HCT116 (cell line): Measurements from ENCODE around the gene R3HDM4. TPM values are rescaled to one million over a fixed set of nuclear protein-coding genes. Genes with fewer than 3 reads are reported as not detected.

Source experiments
- ATAC-seq: fragments of 200-7000 bp; cut with Tn5 transposase; 2 replicates; pipeline ENCODE4 v1.9.1; 2020; ENCODE audit warnings: mild to moderate bottlenecking, moderate library complexity
- BruUV-seq: library from RNA; stranded (reverse); fragments of 400-500 nt; replicated peaks from 2 replicates; lab custom pipeline; 2021; lab: Mats Ljungman, UMichigan
- CTCF ChIA-PET: fragments of 300-600 bp; sonication (Branson Sonifier 250); formaldehyde crosslinking; loops from one replicate; lab custom pipeline; 2021; ENCODE audit warnings: antibody characterized with exemption; lab: Charles Lee
- POLR2A ChIA-PET: fragments of 300-600, 350-600 bp; sonication (Branson Sonifier 250); formaldehyde crosslinking; loops from one replicate; lab custom pipeline; 2021; ENCODE audit warnings: antibody characterized with exemption; lab: Charles Lee
- RAD21 ChIA-PET, 2 experiments: fragments of 300-600 bp; sonication (Branson Sonifier 250); formaldehyde crosslinking; loops; one replicate each; lab custom pipeline; 2023; ENCODE audit warnings: low total read pairs in 2 of 2; ENCODE audit not compliant: uncharacterized antibody in 2 of 2, unreplicated experiment in 2 of 2, low non-redundant PET in 1 of 2; lab: Charles Lee
- DNase-seq: peaks from one replicate; pipeline ENCODE4 v3.0.0-alpha.2; 2010; ENCODE audit warnings: low read depth, low spot score
- H2AFZ ChIP-seq: fragments of 200-600 bp; shearing (Covaris generic), sonication (generic); 2 replicates; pipeline ENCODE4 v1.6.1; 2017; ENCODE audit warnings: low read depth, mixed run types, mixed read lengths, antibody characterized with exemption, low read length; ENCODE audit not compliant: poor library complexity, severe bottlenecking
- H3K27ac ChIP-seq: 2 replicates; pipeline ENCODE4 v1.5.1; 2012; ENCODE audit warnings: low read depth, low read length
- H3K27me3 ChIP-seq: fragments of 200-600 bp; sonication (generic); 2 replicates; pipeline ENCODE4 v1.6.1; 2016; ENCODE audit warnings: mixed run types, low read length, mixed read lengths; ENCODE audit not compliant: insufficient read depth
- H3K36me3 ChIP-seq, 2 experiments: fragments of 200-500 bp in 1 of 2; fragments of 200-600 bp in 1 of 2; sonication (Bioruptor generic) in 1 of 2; sonication (generic) in 1 of 2; 2 replicates each; pipeline versions ENCODE4 v1.5.1 to v1.6.1; 2014 to 2016; ENCODE audit warnings: low read length in 2 of 2, inconsistent platforms in 1 of 2, mixed read lengths in 1 of 2, mixed run types in 1 of 2; ENCODE audit not compliant: insufficient read depth in 2 of 2, control insufficient read depth in 1 of 2
- H3K4me1 ChIP-seq, 2 experiments: fragments of 200-600 bp in 1 of 2; sonication (generic) in 1 of 2; 2 replicates each; pipeline versions ENCODE4 v1.5.1 to v1.6.1; 2012 to 2017; ENCODE audit warnings: low read length in 2 of 2, inconsistent platforms in 1 of 2, mild to moderate bottlenecking in 1 of 2, mixed read lengths in 1 of 2, mixed run types in 1 of 2, moderate library complexity in 1 of 2; ENCODE audit not compliant: insufficient read depth in 2 of 2, control insufficient read depth in 1 of 2
- H3K4me2 ChIP-seq: fragments of 200-600 bp; sonication (generic); 2 replicates; pipeline ENCODE4 v1.6.1; 2017; ENCODE audit warnings: mixed run types, low read length, mixed read lengths
- H3K4me3 ChIP-seq, 2 experiments: fragments of 200-600 bp in 1 of 2; sonication (generic) in 1 of 2; replicated peaks in 1 of 2; 2 replicates each; pipeline ENCODE4 v1.5.1; 2011 to 2016; ENCODE audit warnings: low read length in 2 of 2, control low read depth in 1 of 2, low read depth in 1 of 2, mild to moderate bottlenecking in 1 of 2, mixed read lengths in 1 of 2, mixed run types in 1 of 2
- H3K79me2 ChIP-seq: fragments of 200-600 bp; sonication (generic); 2 replicates; pipeline ENCODE4 v1.6.1; 2017; ENCODE audit warnings: mild to moderate bottlenecking, mixed run types, low read length, moderate library complexity, mixed read lengths; ENCODE audit not compliant: insufficient read depth
- H3K9ac ChIP-seq: fragments of 200-600 bp; sonication (generic); 2 replicates; pipeline ENCODE4 v1.6.1; 2016; ENCODE audit warnings: low read length, mixed read lengths
- H3K9me2 ChIP-seq: fragments of 200-600 bp; sonication (generic), shearing (Covaris generic); 2 replicates; pipeline ENCODE4 v1.6.1; 2017; ENCODE audit warnings: mixed run types, mild to moderate bottlenecking, moderate library complexity; ENCODE audit not compliant: insufficient read depth
- H3K9me3 ChIP-seq, 2 experiments: fragments of 200-500 bp in 1 of 2; fragments of 200-600 bp in 1 of 2; sonication (Bioruptor generic) in 1 of 2; sonication (generic) in 1 of 2; 2 replicates each; pipeline ENCODE4 v1.6.1; 2014 to 2017; ENCODE audit warnings: low read length in 2 of 2, mixed read lengths in 2 of 2, inconsistent platforms in 1 of 2, low read depth in 1 of 2, mild to moderate bottlenecking in 1 of 2, mixed run types in 1 of 2, moderate library complexity in 1 of 2; ENCODE audit not compliant: control insufficient read depth in 1 of 2, insufficient read depth in 1 of 2
- H4K20me1 ChIP-seq: fragments of 200-600 bp; sonication (generic), shearing (Covaris generic); 2 replicates; pipeline ENCODE4 v1.6.1; 2017; ENCODE audit warnings: mixed run types, mild to moderate bottlenecking, moderate library complexity; ENCODE audit not compliant: insufficient read depth
- POLR2AphosphoS5 ChIP-seq: IDR thresholded peaks from 2 replicates; pipeline ENCODE4 v1.6.1; 2011; ENCODE audit warnings: mild to moderate bottlenecking, low read depth, low read length, moderate library complexity
- SIN3A ChIP-seq: IDR thresholded peaks from 2 replicates; pipeline ENCODE4 v1.6.1; 2012; ENCODE audit warnings: low read depth
- TCF7L2 ChIP-seq: IDR thresholded peaks from 2 replicates; pipeline ENCODE4 v1.7.0; 2011; ENCODE audit warnings: borderline replicate concordance, inconsistent platforms; ENCODE audit not compliant: insufficient read depth, insufficient read length; ENCODE audit errors: extremely low read depth
- ZFX ChIP-seq: fragments of 450-650 bp; IDR thresholded peaks from 2 replicates; pipeline ENCODE4 v1.6.1; 2017
- ZNF274 ChIP-seq: fragments of 200-500 bp; sonication (Bioruptor generic); IDR thresholded peaks from 2 replicates; pipeline ENCODE4 v1.6.1; 2014; ENCODE audit warnings: mild to moderate bottlenecking, low read depth, low read length, inconsistent platforms
- intact Hi-C: fragments of 100-400 bp; cut with micrococcal nuclease; formaldehyde crosslinking; loops from 2 replicates; pipeline ENCODE4 v1.10.0; 2022
- total RNA-seq: library from RNA; stranded (reverse); gene quantifications from one replicate; pipeline ENCODE4 v1.2.1, GENCODE V29; 2021; ENCODE audit not compliant: unreplicated experiment
- TF ChIP-seq, protein P1 (sequence below), 3 experiments: fragments of 200-600 bp in 1 of 3; sonication (generic) in 1 of 3; IDR thresholded peaks in 2 of 3; conservative IDR thresholded peaks in 1 of 3; 2 replicates each; pipeline ENCODE4 v1.5.1; 2012 to 2017; ENCODE audit warnings: low read depth in 2 of 3, low read length in 2 of 3, antibody characterized with exemption in 1 of 3, borderline replicate concordance in 1 of 3, control low read depth in 1 of 3, mild to moderate bottlenecking in 1 of 3, mixed read lengths in 1 of 3, mixed run types in 1 of 3, moderate library complexity in 1 of 3; ENCODE audit not compliant: insufficient read depth in 1 of 3
- TF ChIP-seq, protein P2 (sequence below): IDR thresholded peaks from 2 replicates; pipeline ENCODE4 v1.6.1; 2012
- TF ChIP-seq, protein P3 (sequence below): IDR thresholded peaks from 2 replicates; pipeline ENCODE4 v1.6.1; 2012

R3HDM4 gene
- total RNA-seq, 1 experiment from 2014 or later = 92.3 TPM

DNA sequence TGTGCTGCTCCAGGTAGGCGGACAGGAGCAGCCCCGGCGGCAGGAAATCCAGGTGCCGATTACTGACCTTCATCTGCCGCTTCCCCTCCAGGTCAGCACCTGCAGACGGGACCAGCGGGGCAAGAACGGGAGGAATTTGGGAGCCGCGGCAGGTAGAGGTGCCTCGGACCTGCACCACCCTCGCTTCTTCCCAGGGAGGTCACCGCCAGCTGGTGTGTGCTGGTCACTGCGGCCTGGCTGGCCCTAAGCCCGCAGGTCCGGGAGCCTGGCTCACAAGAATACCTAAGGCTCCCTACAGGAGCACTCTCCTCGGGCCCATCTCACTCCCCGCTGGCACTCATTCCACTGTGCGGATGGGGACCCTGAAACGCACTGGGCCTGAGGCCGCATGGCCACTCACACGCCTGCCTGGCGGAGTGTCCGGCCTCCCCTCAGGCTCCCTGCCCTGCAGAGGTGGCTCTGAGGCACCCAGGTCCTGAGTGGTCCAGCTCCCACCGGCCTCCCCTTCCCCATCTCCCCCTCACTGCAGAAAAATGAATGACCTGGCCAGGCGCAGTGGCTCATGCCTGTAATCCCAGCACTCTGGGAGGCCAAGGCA, 15.5 kb downstream of the R3HDM4 start:
- Histone ChIP-seq H3K4me3 (no peak overlapping the region), H3K27me3 (no peaks in the 10 kb centered on the region), H3K9ac (no peak overlapping the region), H3K4me1 (peaks cover 6 to 25% of the 10 kb centered on the region in 2 experiments; a peak in 3 of 4 replicates), H2AFZ (no peak overlapping the region), H3K79me2 (peaks cover 5% of the 10 kb centered on the region; the same call in 1 of the 2 replicates), H4K20me1 (no peaks in the 10 kb centered on the region), H3K27ac (no peak overlapping the region), H3K36me3 (peaks cover 6 to 7% of the 10 kb centered on the region in 2 experiments; a peak in 3 of 4 replicates), H3K9me2 (no peaks in the 10 kb centered on the region), H3K4me2 (no peak overlapping the region), H3K9me3 (no peaks in the 10 kb centered on the region)
- ATAC-seq (no peak), DNase-seq (no peak)
- ChIA-PET POLR2A (no interaction called here), RAD21 (no interaction called here), CTCF (no interaction called here)
- no peak for TF ChIP-seq ZNF274
- TF ChIP-seq, protein P1, sequence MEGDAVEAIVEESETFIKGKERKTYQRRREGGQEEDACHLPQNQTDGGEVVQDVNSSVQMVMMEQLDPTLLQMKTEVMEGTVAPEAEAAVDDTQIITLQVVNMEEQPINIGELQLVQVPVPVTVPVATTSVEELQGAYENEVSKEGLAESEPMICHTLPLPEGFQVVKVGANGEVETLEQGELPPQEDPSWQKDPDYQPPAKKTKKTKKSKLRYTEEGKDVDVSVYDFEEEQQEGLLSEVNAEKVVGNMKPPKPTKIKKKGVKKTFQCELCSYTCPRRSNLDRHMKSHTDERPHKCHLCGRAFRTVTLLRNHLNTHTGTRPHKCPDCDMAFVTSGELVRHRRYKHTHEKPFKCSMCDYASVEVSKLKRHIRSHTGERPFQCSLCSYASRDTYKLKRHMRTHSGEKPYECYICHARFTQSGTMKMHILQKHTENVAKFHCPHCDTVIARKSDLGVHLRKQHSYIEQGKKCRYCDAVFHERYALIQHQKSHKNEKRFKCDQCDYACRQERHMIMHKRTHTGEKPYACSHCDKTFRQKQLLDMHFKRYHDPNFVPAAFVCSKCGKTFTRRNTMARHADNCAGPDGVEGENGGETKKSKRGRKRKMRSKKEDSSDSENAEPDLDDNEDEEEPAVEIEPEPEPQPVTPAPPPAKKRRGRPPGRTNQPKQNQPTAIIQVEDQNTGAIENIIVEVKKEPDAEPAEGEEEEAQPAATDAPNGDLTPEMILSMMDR (IDR thresholded peaks at IDR 0.05 in 2 of 3, conservative IDR thresholded peaks at IDR 0.05 in 1 of 3; ENCODE audit: borderline replicate concordance in 1 of 3, insufficient read depth in 1 of 3, low read depth in 2 of 3, low read length in 2 of 3) = peak in 2 of 3 experiments; percentile 33 to 36; a peak in 3 of 6 replicates
- TF ChIP-seq POLR2AphosphoS5 = 0 out of 2 replicates have a peak, but pooled peaks have one; percentile 12
- TF ChIP-seq SIN3A = no peak
- no TSS peak for BruUV-seq
- intact Hi-C loops = no loop called here

DNA sequence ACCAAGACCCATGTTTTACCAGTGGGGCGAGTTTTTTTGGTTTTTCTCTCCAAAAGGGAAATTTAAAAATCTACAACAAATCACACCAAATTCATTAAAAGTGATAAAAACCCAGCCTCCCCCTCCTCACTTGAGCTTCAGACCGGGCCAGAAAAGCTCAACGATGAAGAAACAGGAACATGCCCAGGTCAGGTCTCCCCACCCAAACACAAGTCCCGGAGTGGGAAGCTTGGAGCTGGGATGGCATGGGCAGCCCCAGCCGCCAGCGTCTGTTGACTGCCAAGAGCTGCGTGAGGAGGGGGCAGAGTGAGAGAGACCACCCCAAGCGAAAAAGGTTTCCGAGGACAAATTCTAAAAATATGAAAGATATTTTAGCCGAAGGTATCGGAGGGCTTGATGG, 16.0 kb downstream of the R3HDM4 start:
- Histone ChIP-seq H3K27ac (no peak overlapping the region), H3K27me3 (no peaks in the 10 kb centered on the region), H3K9me2 (no peaks in the 10 kb centered on the region), H3K4me3 (no peak overlapping the region), H3K9ac (no peak overlapping the region), H3K4me2 (no peak overlapping the region), H4K20me1 (no peaks in the 10 kb centered on the region), H3K9me3 (no peaks in the 10 kb centered on the region), H2AFZ (no peak overlapping the region), H3K79me2 (peaks cover 7% of the 10 kb centered on the region; the same call in 1 of the 2 replicates), H3K36me3 (peaks cover 6 to 7% of the 10 kb centered on the region in 2 experiments; a peak in 3 of 4 replicates), H3K4me1 (peaks cover 6 to 27% of the 10 kb centered on the region in 2 experiments; a peak in 3 of 4 replicates)
- BruUV-seq = no TSS peak
- ChIA-PET RAD21 (no interaction called here), CTCF (no interaction called here), POLR2A (no interaction called here)
- intact Hi-C loops = no loop called here
- ATAC-seq (no peak), DNase-seq (no peak)
- TF ChIP-seq ZFX = no peak
- TF ChIP-seq, protein P2, sequence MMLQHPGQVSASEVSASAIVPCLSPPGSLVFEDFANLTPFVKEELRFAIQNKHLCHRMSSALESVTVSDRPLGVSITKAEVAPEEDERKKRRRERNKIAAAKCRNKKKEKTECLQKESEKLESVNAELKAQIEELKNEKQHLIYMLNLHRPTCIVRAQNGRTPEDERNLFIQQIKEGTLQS = no peak
- TF ChIP-seq, protein P3, sequence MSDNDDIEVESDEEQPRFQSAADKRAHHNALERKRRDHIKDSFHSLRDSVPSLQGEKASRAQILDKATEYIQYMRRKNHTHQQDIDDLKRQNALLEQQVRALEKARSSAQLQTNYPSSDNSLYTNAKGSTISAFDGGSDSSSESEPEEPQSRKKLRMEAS = no peak
- TF ChIP-seq, protein P1 (IDR thresholded peaks at IDR 0.05 in 2 of 3, conservative IDR thresholded peaks at IDR 0.05 in 1 of 3; ENCODE audit: borderline replicate concordance in 1 of 3, insufficient read depth in 1 of 3, low read depth in 2 of 3, low read length in 2 of 3) = no peak
- TF ChIP-seq TCF7L2 = no peak
- TF ChIP-seq POLR2AphosphoS5 = no peak
